ENCODE measurements around the gene TRMT61A. TPM values are rescaled to one million over a fixed set of nuclear protein-coding genes. Genes with fewer than 3 reads are reported as not detected.
A peak's percentile ranks its signal among the peaks of the same experiment; 100 is the strongest.

The TRMT61A gene
- total RNA-seq, 1 donor from 2014 or later = 17.1 TPM

GRCh38 chr14:103518422-103519042 is 10.5 kb upstream of the TRMT61A start:
- Histone ChIP-seq H3K36me3 (ENCODE audit: control insufficient read depth, insufficient read depth, low read length) (no peaks in the 10 kb centered on the region), H3K4me3 (ENCODE audit: low read depth, low read length) (no peak overlapping the region), H3K27me3 (ENCODE audit: control insufficient read depth, insufficient read depth, low read length) (peaks cover 12% of the 10 kb centered on the region)
- DNase-seq (ENCODE audit: low read depth) = no peak
- TF ChIP-seq, protein P1, sequence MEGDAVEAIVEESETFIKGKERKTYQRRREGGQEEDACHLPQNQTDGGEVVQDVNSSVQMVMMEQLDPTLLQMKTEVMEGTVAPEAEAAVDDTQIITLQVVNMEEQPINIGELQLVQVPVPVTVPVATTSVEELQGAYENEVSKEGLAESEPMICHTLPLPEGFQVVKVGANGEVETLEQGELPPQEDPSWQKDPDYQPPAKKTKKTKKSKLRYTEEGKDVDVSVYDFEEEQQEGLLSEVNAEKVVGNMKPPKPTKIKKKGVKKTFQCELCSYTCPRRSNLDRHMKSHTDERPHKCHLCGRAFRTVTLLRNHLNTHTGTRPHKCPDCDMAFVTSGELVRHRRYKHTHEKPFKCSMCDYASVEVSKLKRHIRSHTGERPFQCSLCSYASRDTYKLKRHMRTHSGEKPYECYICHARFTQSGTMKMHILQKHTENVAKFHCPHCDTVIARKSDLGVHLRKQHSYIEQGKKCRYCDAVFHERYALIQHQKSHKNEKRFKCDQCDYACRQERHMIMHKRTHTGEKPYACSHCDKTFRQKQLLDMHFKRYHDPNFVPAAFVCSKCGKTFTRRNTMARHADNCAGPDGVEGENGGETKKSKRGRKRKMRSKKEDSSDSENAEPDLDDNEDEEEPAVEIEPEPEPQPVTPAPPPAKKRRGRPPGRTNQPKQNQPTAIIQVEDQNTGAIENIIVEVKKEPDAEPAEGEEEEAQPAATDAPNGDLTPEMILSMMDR (IDR thresholded peaks at IDR 0.05; ENCODE audit: insufficient read depth, low read length, poor library complexity, severe bottlenecking) = peak; percentile 95

- Histone ChIP-seq H3K4me3 (ENCODE audit: low read depth, low read length) (no peak overlapping the region), H3K36me3 (ENCODE audit: control insufficient read depth, insufficient read depth, low read length) (no peaks in the 10 kb centered on the region), H3K27me3 (ENCODE audit: control insufficient read depth, insufficient read depth, low read length) (peaks cover 12% of the 10 kb centered on the region)
- no peak for DNase-seq (ENCODE audit: low read depth)
- TF ChIP-seq, protein P1 (IDR thresholded peaks at IDR 0.05; ENCODE audit: insufficient read depth, low read length, poor library complexity, severe bottlenecking) = no peak
Observed at GRCh38 chr14:103519043-103519836, 9.8 kb upstream of the TRMT61A start.

DNA sequence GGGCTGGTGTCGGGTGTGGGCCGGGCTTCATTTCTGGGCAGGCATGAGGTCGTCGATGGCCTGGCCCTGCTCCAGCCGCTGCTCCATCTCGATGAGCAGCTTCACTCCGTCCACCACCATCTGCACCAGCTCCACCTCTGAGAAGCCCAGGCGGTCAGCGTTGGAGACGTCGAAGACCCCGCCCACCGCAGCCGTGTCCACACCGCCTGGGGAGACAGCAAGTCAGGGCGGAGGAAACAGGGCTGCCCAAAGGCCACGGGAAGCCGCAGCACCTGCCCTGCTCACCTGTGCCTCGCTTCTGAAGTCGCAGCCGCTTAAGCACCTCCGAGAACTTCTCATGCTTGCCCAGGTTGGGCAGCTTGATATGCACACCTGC is 9.2 kb upstream of the TRMT61A start:
- TF ChIP-seq, protein P1 (IDR thresholded peaks at IDR 0.05; ENCODE audit: insufficient read depth, low read length, poor library complexity, severe bottlenecking) = no peak
- no peak for DNase-seq (ENCODE audit: low read depth)
- no peaks in the 10 kb centered on the region for H3K36me3 ChIP-seq (ENCODE audit: control insufficient read depth, insufficient read depth, low read length)
- H3K4me3 ChIP-seq (ENCODE audit: low read depth, low read length) = no peak overlapping the region
- peaks cover 12% of the 10 kb centered on the region for H3K27me3 ChIP-seq (ENCODE audit: control insufficient read depth, insufficient read depth, low read length)

DNA sequence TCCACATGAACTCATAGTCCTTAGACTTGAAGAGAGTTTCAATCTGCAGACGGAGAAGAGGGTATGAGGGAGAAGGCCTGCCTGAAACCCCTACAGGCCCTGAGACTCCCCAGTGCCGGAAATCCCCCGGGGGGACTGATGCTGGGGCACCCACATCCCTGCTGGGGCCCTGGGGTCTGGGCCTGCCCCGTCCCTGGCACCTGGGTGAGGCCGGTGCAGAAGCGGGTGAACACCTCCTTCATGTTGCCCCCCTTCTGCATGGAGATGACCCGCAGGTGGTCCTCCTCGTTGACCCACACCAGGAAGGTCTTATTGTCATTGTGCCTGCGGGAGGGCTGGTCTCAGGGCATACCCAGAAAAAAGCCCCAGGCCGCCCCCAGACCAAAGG is 8.7 kb upstream of the TRMT61A start:
- Histone ChIP-seq H3K36me3 (ENCODE audit: control insufficient read depth, insufficient read depth, low read length) (no peaks in the 10 kb centered on the region), H3K4me3 (ENCODE audit: low read depth, low read length) (no peak overlapping the region), H3K27me3 (ENCODE audit: control insufficient read depth, insufficient read depth, low read length) (peaks cover 12% of the 10 kb centered on the region)
- DNase-seq (ENCODE audit: low read depth) = no peak
- TF ChIP-seq, protein P1 (IDR thresholded peaks at IDR 0.05; ENCODE audit: insufficient read depth, low read length, poor library complexity, severe bottlenecking) = no peak

DNA sequence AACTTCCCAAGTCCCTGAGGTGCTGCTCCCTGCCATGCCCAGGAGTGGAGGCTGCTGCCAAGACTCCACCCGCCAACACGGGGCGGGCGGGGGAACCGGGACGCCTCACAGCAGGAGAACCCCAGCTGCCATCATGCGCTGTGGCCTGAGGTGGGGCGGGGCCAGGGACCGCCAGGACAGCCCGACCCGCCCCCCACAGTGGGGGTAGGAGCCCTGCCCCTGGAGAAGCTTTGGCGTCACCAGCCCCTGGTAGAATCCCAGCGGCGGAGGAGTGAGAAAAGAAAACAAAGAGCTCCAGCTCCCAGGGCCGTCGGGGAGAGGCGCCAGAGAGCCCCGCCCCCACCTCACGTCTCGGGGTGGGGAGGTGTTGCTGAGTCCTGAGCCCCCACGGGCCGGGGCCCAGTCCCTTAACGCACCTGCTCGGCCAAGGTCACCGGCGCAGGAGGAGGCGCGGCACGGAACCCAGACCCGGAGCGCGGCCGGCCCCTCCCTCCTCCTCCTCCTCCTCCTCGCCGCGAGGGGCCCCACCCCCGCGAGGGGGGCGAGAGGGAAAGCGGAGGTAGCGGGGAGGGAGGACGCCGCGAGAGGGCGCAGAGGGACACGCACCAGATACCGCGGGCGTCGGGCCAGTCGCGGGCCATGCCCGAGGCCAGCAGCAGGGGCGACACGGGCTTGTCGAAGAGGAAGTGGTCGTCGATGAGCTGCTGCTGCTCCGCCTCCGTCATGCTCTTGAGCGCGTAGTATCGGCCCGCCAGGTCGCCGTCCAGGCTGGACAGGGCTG is 8.1 kb upstream of the TRMT61A start:
- Histone ChIP-seq H3K36me3 (ENCODE audit: control insufficient read depth, insufficient read depth, low read length) (no peaks in the 10 kb centered on the region), H3K27me3 (ENCODE audit: control insufficient read depth, insufficient read depth, low read length) (peaks cover 12% of the 10 kb centered on the region), H3K4me3 (ENCODE audit: low read depth, low read length) (peak overlapping the region; percentile 59)
- DNase-seq (ENCODE audit: low read depth) = no peak
- TF ChIP-seq, protein P1 (IDR thresholded peaks at IDR 0.05; ENCODE audit: insufficient read depth, low read length, poor library complexity, severe bottlenecking) = peak; percentile 45
